SK-N-SH treated with all-trans-retinoic acid at 6 μM for 48 hours (cell line): ENCODE results near the gene U2SURP.
A peak's percentile ranks its signal among the peaks of the same experiment; 100 is the strongest.
"Not testable (repeated sequence)": the region's sequence is repeated elsewhere in the genome, so short reads cannot be mapped to it uniquely, and the experiment has no call there.

Experiments
- ATAC-seq: fragments of 200-7000 bp; cut with Tn5 transposase; 3 replicates; pipeline ENCODE4 v1.9.1; 2020; ENCODE audit warnings: mild to moderate bottlenecking, moderate library complexity
- ARNTL ChIP-seq: fragments of 450-650 bp; formaldehyde crosslinking; IDR thresholded peaks from 2 replicates; pipeline ENCODE4 v1.5.0; 2020; ENCODE audit warnings: low read depth, mild to moderate bottlenecking, moderate library complexity, borderline replicate concordance
- BACH2 ChIP-seq: fragments of 250-450 bp; sonication (Bioruptor Pico); IDR thresholded peaks from 2 replicates; pipeline ENCODE4 v1.9.0; 2021; ENCODE audit warnings: mild to moderate bottlenecking, borderline replicate concordance
- GLIS3 ChIP-seq: fragments of 250-450 bp; sonication (Bioruptor Pico); IDR thresholded peaks from 2 replicates; pipeline ENCODE4 v1.5.0; 2020; ENCODE audit warnings: mild to moderate bottlenecking, moderate library complexity
- ISL1 ChIP-seq: fragments of 250-450 bp; sonication (Bioruptor Pico); IDR thresholded peaks from 2 replicates; pipeline ENCODE4 v2.1.2; 2022; ENCODE audit warnings: mild to moderate bottlenecking, moderate library complexity
- OSR1 ChIP-seq: fragments of 250-450 bp; sonication (Bioruptor Pico); IDR thresholded peaks from 2 replicates; pipeline ENCODE4 v1.8.0; 2022; ENCODE audit warnings: moderate library complexity, mild to moderate bottlenecking, inconsistent platforms
- PATZ1 ChIP-seq: fragments of 250-450 bp; sonication (Bioruptor Pico); IDR thresholded peaks from 2 replicates; pipeline ENCODE4 v1.8.0; 2020; ENCODE audit warnings: mild to moderate bottlenecking, moderate library complexity, borderline replicate concordance
- POU6F1 ChIP-seq: fragments of 250-450 bp; sonication (Bioruptor Pico); IDR thresholded peaks from 2 replicates; pipeline ENCODE4 v1.8.0; 2021; ENCODE audit warnings: low read depth, mild to moderate bottlenecking, moderate library complexity, borderline replicate concordance
- PPARA ChIP-seq: fragments of 250-450 bp; sonication (Bioruptor Pico); IDR thresholded peaks from 2 replicates; pipeline ENCODE4 v1.5.0; 2020; ENCODE audit warnings: mild to moderate bottlenecking, borderline replicate concordance
- RARB ChIP-seq: fragments of 250-450 bp; sonication (Bioruptor Pico); IDR thresholded peaks from 2 replicates; pipeline ENCODE4 v1.8.0; 2021; ENCODE audit warnings: mild to moderate bottlenecking, moderate library complexity
- SNAI2 ChIP-seq: fragments of 250-450 bp; sonication (Bioruptor Pico); IDR thresholded peaks from 2 replicates; pipeline ENCODE4 v1.5.0; 2020; ENCODE audit warnings: mild to moderate bottlenecking, moderate library complexity
- TOX ChIP-seq: fragments of 250-450 bp; sonication (Bioruptor Pico); IDR thresholded peaks from 2 replicates; pipeline ENCODE4 v1.8.0; 2021; ENCODE audit warnings: mild to moderate bottlenecking, moderate library complexity, borderline replicate concordance
- ZC3H10 ChIP-seq: fragments of 250-450 bp; sonication (Bioruptor Pico); IDR thresholded peaks from 2 replicates; pipeline ENCODE4 v1.5.1; 2021; ENCODE audit warnings: mild to moderate bottlenecking, moderate library complexity
- ZFP3 ChIP-seq: fragments of 250-450 bp; sonication (Bioruptor Pico); IDR thresholded peaks from 2 replicates; pipeline ENCODE4 v1.5.0; 2020; ENCODE audit warnings: mild to moderate bottlenecking, moderate library complexity
- ZFP30 ChIP-seq: fragments of 450-650 bp; formaldehyde crosslinking; IDR thresholded peaks from 2 replicates; pipeline ENCODE4 v1.5.0; 2022; ENCODE audit warnings: mild to moderate bottlenecking, moderate library complexity
- ZNF565 ChIP-seq: fragments of 450-650 bp; formaldehyde crosslinking; conservative IDR thresholded peaks from 2 replicates; pipeline ENCODE4 v1.5.0; 2020; ENCODE audit warnings: low read depth, mild to moderate bottlenecking, moderate library complexity
- ZNF70 ChIP-seq: fragments of 450-650 bp; formaldehyde crosslinking; IDR thresholded peaks from 2 replicates; pipeline ENCODE4 v1.5.0; 2020; ENCODE audit warnings: mild to moderate bottlenecking, moderate library complexity
- ZNF8 ChIP-seq: fragments of 450-650 bp; formaldehyde crosslinking; IDR thresholded peaks from 2 replicates; pipeline ENCODE4 v1.5.0; 2020; ENCODE audit warnings: mild to moderate bottlenecking, moderate library complexity
- TF ChIP-seq, protein P1 (sequence below): fragments of 250-450 bp; sonication (Bioruptor Pico); IDR thresholded peaks from 2 replicates; pipeline ENCODE4 v1.5.0; 2020; ENCODE audit warnings: mild to moderate bottlenecking, moderate library complexity
- TF ChIP-seq, protein P2 (sequence below): fragments of 250-450 bp; sonication (Bioruptor Pico); IDR thresholded peaks from 2 replicates; pipeline ENCODE4 v1.5.1; 2021; ENCODE audit warnings: mild to moderate bottlenecking, moderate library complexity

The U2SURP gene

GRCh38 chr3:143071776-143072175 is 70.4 kb downstream of the U2SURP start:
- TF ChIP-seq, protein P1, sequence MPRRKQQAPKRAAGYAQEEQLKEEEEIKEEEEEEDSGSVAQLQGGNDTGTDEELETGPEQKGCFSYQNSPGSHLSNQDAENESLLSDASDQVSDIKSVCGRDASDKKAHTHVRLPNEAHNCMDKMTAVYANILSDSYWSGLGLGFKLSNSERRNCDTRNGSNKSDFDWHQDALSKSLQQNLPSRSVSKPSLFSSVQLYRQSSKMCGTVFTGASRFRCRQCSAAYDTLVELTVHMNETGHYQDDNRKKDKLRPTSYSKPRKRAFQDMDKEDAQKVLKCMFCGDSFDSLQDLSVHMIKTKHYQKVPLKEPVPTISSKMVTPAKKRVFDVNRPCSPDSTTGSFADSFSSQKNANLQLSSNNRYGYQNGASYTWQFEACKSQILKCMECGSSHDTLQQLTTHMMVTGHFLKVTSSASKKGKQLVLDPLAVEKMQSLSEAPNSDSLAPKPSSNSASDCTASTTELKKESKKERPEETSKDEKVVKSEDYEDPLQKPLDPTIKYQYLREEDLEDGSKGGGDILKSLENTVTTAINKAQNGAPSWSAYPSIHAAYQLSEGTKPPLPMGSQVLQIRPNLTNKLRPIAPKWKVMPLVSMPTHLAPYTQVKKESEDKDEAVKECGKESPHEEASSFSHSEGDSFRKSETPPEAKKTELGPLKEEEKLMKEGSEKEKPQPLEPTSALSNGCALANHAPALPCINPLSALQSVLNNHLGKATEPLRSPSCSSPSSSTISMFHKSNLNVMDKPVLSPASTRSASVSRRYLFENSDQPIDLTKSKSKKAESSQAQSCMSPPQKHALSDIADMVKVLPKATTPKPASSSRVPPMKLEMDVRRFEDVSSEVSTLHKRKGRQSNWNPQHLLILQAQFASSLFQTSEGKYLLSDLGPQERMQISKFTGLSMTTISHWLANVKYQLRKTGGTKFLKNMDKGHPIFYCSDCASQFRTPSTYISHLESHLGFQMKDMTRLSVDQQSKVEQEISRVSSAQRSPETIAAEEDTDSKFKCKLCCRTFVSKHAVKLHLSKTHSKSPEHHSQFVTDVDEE (CRISPR knock-in tag): no peak
- TF ChIP-seq ZFP3 (CRISPR knock-in tag): no peak
- TF ChIP-seq OSR1 (CRISPR knock-in tag): no peak
- no peak for TF ChIP-seq ZFP30 (CRISPR knock-in tag)
- ATAC-seq: no peak

- not testable (repeated sequence) for ATAC-seq
Measured at GRCh38 chr3:143072298-143073020, 71.1 kb downstream of the U2SURP start.

- ATAC-seq: not testable (repeated sequence)
Measured at GRCh38 chr3:143073541-143073940, 72.2 kb downstream of the U2SURP start.

DNA sequence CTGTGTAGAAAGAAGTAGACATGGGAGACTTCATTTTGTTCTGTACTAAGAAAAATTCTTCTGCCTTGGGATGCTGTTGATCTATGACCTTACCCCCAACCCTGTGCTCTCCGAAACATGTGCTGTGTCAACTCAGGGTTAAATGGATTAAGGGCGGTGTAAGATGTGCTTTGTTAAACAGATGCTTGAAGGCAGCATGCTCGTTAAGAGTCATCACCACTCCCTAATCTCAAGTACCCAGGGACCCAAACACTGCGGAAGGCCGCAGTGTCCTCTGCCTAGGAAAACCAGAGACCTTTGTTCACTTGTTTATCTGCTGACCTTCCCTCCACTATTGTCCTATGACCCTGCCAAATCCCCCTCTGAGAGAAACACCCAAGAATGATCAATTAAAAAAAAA is 72.6 kb downstream of the U2SURP start:
- ATAC-seq: not testable (repeated sequence)

DNA sequence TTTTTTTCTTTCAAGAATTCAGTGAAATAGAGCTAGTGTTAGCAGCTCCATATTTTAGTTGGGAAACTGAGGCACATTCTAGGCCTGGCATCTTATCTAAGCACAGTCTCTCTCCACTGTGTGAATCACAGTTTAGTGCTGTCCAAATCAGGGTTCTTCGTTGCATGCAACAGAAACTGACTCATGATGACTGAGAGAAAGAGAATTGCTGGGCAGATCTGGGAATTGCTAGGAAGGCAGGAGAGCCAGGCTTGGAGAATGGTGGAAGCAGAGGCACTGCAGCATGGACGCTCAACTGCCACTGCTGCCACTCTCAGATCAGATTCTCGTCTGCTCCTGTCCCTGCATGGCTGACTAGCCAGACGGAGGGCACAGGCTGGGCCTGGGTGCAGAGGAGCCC is 77.5 kb downstream of the U2SURP start:
- peak; percentile 43; the same call in 2 of the 3 replicates for ATAC-seq
- TF ChIP-seq, protein P2, sequence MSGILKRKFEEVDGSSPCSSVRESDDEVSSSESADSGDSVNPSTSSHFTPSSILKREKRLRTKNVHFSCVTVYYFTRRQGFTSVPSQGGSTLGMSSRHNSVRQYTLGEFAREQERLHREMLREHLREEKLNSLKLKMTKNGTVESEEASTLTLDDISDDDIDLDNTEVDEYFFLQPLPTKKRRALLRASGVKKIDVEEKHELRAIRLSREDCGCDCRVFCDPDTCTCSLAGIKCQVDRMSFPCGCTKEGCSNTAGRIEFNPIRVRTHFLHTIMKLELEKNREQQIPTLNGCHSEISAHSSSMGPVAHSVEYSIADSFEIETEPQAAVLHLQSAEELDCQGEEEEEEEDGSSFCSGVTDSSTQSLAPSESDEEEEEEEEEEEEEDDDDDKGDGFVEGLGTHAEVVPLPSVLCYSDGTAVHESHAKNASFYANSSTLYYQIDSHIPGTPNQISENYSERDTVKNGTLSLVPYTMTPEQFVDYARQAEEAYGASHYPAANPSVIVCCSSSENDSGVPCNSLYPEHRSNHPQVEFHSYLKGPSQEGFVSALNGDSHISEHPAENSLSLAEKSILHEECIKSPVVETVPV: no peak
- TF ChIP-seq ZC3H10: no peak
- no peak for TF ChIP-seq ZNF70 (CRISPR knock-in tag)
- TF ChIP-seq POU6F1: no peak
- no peak for TF ChIP-seq ZNF565 (CRISPR knock-in tag)
- TF ChIP-seq ARNTL (CRISPR knock-in tag): no peak
- TF ChIP-seq BACH2 (CRISPR knock-in tag): no peak
- TF ChIP-seq SNAI2 (CRISPR knock-in tag): no peak
- no peak for TF ChIP-seq ISL1 (CRISPR knock-in tag)
- TF ChIP-seq RARB: no peak
- TF ChIP-seq TOX (CRISPR knock-in tag): no peak
- TF ChIP-seq PPARA (CRISPR knock-in tag): no peak
- TF ChIP-seq GLIS3 (CRISPR knock-in tag): no peak
- no peak for TF ChIP-seq ZNF8 (CRISPR knock-in tag)
- no peak for TF ChIP-seq ZFP30 (CRISPR knock-in tag)
- no peak for TF ChIP-seq PATZ1 (CRISPR knock-in tag)
- TF ChIP-seq, all 23 proteins: peak for 0
